ENCODE results near the gene FKBP2. TPM values are rescaled to one million over a fixed set of nuclear protein-coding genes. Genes with fewer than 3 reads are reported as not detected.

FKBP2 gene
- total RNA-seq, 1 donor from 2014 or later: 48.2 TPM

GRCh38 chr11:64261556-64262080, 20.7 kb downstream of the FKBP2 start:
- Histone ChIP-seq H3K4me3 (no peak overlapping the region), H3K27me3 (ENCODE audit: low read depth) (no peaks in the 10 kb centered on the region), H3K27ac (no peak overlapping the region), H3K4me1 (no peaks in the 10 kb centered on the region), H3K9me3 (no peaks in the 10 kb centered on the region), H3K36me3 (peaks cover 95% of the 10 kb centered on the region)
- no peak for TF ChIP-seq CTCF (IDR thresholded peaks at IDR 0.05)
- intact Hi-C loops (cut with DNase I): no loop called here
- ATAC-seq: no peak
- DNase-seq: no peak

DNA sequence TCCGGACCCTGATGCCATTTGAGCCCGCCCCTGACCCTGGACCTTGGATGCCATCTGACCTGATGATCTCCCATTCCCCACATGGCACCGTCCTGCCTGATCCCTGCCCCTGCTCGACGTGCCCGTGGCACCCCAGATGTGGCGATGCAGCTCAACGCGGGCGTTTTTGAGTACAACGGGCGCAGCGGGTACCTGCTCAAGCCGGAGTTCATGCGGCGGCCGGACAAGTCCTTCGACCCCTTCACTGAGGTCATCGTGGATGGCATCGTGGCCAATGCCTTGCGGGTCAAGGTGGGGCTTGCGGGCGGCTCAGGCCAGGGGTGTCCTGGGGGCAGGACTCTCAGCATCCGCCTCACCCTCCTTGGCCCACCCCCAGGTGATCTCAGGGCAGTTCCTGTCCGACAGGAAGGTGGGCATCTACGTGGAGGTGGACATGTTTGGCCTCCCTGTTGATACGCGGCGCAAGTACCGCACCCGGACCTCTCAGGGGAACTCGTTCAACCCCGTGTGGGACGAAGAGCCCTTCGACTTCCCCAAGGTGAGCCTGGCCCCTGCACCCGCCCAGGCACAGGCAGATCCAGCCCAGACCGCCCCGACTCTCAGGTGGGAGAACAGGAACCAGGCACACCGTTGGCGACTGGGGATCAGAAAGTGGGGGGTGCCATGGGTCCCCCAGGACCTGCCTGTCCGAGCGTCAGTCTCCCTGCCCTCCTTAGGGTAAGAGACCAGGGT, 21.5 kb downstream of the FKBP2 start:
- H3K27ac ChIP-seq: no peak overlapping the region
- H3K4me3 ChIP-seq: no peak overlapping the region
- H3K4me1 ChIP-seq: peaks cover 6% of the 10 kb centered on the region
- ATAC-seq (no peak), DNase-seq (no peak)
- intact Hi-C loops (cut with DNase I): no loop called here
- H3K36me3 ChIP-seq: peaks cover 94% of the 10 kb centered on the region
- no peaks in the 10 kb centered on the region for H3K27me3 ChIP-seq (ENCODE audit: low read depth)
- H3K9me3 ChIP-seq: no peaks in the 10 kb centered on the region
- TF ChIP-seq CTCF (IDR thresholded peaks at IDR 0.05): no peak

DNA sequence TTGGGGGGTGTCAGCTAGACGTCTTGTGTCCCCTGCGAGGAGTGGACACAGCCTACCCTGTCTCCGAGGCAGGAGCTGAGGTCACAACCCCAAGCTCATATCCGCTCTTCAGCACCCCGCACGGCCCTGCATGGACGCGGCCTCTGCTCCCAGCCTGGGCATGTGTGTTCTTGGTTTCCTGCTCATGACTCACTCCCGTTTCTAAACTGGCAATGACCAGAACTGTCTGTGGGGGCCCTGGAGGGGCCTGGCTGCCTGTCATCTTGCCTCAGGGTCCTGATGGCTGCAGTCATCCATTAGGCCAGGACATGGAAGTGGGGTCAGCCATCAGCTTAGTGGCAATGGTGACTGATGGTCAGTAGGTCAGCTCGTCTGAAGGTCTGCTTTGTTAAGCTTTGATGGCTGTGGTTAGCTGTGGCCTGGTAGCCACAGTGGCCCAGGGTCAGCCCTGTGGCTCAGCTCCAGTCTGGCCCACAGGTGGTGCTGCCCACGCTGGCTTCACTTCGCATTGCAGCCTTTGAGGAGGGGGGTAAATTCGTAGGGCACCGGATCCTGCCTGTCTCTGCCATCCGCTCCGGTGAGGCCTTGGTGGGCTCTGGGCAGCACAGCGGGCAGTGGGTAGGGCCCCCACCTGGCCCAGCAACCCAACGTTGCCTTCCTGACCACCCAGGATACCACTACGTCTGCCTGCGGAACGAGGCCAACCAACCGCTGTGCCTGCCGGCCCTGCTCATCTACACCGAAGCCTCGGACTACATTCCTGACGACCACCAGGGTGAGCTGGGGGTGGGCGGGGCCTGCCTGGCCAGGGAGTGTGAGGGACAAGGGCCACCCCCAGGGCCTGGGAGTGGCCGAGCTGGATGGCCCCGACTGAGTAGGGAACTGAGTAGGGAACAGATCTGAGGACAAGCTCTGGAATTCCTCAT, 22.4 kb downstream of the FKBP2 start:
- H3K27ac ChIP-seq: no peak overlapping the region
- intact Hi-C loops (cut with DNase I): no loop called here
- H3K27me3 ChIP-seq (ENCODE audit: low read depth): no peaks in the 10 kb centered on the region
- ATAC-seq (no peak), DNase-seq (no peak)
- H3K4me1 ChIP-seq: peaks cover 15% of the 10 kb centered on the region
- no peak for TF ChIP-seq CTCF (IDR thresholded peaks at IDR 0.05)
- H3K9me3 ChIP-seq: no peaks in the 10 kb centered on the region
- peaks cover 85% of the 10 kb centered on the region for H3K36me3 ChIP-seq
- H3K4me3 ChIP-seq: no peak overlapping the region

GRCh38 chr11:64263947-64264317, 23.0 kb downstream of the FKBP2 start:
- no peak overlapping the region for H3K27ac ChIP-seq
- H3K27me3 ChIP-seq (ENCODE audit: low read depth): no peaks in the 10 kb centered on the region
- no peak for ATAC-seq
- peaks cover 21% of the 10 kb centered on the region for H3K4me1 ChIP-seq
- no peak for TF ChIP-seq CTCF (IDR thresholded peaks at IDR 0.05)
- H3K36me3 ChIP-seq: peaks cover 79% of the 10 kb centered on the region
- no peak overlapping the region for H3K4me3 ChIP-seq
- H3K9me3 ChIP-seq: no peaks in the 10 kb centered on the region
- no peak for DNase-seq
- intact Hi-C loops (cut with DNase I): no loop called here

DNA sequence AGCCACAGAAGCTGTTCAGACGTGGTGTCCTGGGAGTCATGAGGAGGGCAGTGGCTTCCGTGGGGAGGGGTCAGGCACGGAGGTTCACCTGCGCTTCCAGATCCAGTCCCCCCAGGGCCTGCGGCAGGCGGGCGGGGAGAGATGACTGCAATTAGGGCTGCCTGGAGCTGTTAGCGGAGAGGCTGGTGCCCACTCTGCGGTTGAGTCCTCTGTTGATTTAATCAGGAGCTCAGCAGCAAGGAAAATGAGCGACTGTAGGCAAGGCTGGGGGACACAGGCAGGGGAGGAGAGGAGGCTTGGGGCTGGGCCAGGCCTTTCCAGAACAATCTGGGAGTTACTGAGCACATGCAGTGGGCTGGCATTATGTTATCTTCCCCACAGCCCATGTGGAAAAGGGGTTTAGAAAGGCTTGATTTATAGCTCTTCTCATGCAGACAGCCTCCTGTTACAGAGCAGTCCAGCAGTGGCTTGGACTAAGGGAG, 23.5 kb downstream of the FKBP2 start:
- DNase-seq (no peak), ATAC-seq (no peak)
- Histone ChIP-seq H3K9me3 (no peaks in the 10 kb centered on the region), H3K27ac (no peak overlapping the region), H3K27me3 (ENCODE audit: low read depth) (no peaks in the 10 kb centered on the region), H3K4me3 (no peak overlapping the region), H3K36me3 (peaks cover 74% of the 10 kb centered on the region), H3K4me1 (peaks cover 25% of the 10 kb centered on the region)
- TF ChIP-seq CTCF (IDR thresholded peaks at IDR 0.05): no peak
- intact Hi-C loops (cut with DNase I): no loop called here

Data from lower lobe of right lung (tissue), 2 donors.